ENCODE results near the gene CACNA1C.
"Not testable (repeated sequence)": the region's sequence is repeated elsewhere in the genome, so short reads cannot be mapped to it uniquely, and the experiment has no call there.

CACNA1C gene

DNA sequence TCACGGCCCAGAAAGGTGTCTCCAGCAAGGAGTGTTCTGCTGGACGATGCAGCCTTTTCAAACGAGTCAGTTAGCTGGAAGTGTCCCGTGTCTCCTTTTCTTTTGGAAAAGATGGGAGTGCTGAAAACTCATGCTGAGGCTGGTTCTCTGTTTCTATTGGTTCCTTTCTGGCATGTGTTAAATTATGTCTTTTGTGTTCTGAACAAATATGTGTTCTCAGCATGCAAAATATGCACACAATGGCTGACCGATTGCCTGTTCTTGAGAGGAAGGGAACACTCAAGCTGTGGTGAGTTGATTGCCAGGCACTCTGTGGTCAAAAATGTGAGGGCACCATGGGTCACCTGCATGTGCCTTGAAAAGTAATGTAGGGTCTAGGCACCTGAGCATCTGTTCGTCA, 181.3 kb downstream of the CACNA1C start:
- DNase-seq (ENCODE audit: low spot score): no peak

- DNase-seq (ENCODE audit: low spot score): no peak
These were observed 182.0 kb downstream of the CACNA1C start for GRCh38 chr12:2234646-2235350.

DNA sequence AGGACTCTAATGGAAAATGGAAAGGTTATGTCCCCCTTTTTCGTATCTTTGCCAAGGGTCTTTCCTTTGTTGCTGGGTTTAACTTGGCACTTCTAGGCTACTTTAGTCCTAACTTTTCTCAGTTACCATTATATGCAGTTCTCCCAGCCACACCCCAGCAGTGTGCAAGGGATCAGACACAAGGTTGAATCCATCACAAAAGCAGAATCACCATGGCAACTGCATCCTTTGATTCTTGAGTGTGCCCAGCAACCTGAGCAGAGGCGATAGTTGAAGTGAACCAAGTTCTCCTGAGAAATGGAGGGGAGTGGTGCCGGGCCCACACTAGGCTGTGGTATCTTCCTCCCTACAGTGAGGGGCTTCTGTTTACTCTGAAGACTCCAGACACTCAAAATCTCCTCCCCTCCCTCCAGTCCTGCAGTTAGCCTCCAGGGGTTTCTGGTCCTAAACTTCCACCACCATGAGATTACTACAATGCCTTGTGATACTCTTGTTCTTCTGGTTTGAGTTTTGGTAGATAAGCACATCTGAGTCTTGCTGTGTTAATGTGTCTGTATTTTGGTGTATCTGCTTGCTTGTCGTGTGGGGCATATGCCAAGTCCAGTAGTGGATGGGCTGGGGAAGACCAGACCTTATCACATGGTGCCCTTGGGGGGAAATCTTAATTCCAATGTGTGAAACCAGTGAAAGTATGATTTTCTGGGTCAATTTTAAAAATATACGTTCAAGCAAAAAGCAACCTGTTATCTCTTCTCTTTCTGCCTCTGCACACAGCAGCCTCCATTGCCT, 183.9 kb downstream of the CACNA1C start:
- no peak for DNase-seq (ENCODE audit: low spot score)

DNA sequence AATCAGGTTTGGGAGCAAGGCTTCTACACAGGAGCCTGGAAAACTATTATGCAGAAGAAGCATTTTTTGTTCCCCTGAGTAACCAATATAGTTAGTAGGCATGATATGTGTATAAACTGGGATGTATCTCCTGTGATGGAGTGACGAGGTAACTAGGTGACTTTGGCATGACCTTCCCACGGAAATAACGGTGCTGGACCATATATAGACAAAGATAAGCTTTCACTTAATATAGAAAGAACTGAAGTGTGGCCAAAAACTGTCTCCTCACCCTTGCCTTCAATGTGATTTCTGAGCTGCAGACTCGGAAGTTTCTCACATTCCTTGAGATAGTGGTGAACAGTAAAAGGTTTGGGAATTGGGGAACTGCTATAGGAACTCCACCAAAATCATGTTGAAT, 185.3 kb downstream of the CACNA1C start:
- no peak for DNase-seq (ENCODE audit: low spot score)

- no peak for DNase-seq (ENCODE audit: low spot score)
These were observed 186.6 kb downstream of the CACNA1C start for GRCh38 chr12:2239381-2239871.

DNA sequence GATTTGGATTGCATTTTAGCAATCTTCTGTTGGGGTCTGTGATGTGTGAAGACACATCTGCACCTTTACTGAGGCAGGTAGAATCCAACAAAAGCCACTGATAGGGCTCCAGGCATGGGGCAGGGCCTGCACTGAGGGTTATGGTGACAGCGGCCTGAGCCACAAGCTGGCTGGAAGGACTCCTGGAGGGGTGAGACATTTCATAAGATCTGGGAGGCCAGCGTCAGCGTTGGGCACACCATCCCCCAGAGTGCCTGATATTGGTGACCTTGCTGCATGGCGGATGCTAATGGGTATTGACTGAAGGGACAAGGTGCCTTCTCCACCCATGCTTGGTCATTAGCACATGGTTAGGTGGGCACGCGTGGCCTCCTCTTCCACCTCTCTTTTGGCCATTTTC, 187.6 kb downstream of the CACNA1C start:
- no peak for DNase-seq (ENCODE audit: low spot score)

DNA sequence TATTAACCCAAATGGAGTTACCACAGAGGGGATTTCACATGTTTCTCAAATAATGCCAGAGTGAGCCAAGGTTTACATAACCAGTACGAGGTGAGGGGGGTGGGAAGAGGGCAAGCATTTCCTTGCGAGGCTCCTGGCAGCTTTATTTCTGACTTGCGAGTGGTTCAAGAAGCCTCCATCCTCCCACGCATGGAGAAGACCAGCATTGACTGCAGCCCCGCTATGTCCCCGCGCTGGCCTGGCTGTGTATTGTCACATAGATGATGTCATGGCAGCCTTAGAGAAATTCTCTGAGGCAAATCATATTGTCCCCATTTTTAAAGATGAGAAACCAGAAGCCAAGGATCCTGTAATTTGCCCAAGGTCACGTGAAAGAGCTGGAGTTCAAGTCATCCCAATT, 188.2 kb downstream of the CACNA1C start:
- DNase-seq (ENCODE audit: low spot score): no peak

DNA sequence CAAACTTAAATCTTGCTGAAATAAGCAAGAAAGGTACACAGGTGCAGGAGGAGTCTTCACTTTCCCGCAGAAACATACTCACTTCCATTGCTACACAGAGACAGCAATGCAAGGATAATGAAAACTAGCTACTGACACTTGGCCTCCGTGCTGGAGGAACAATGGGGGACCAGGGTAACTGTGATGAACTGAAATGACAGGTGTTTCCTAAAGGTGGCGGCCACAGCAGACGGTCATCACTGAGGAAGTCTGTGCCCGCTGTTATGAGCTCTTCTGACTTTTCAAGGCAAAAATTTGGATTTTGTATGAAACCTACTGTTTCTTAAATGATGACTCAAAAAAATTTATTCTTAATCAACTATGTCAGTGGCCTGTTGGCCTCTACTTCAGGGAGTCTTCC, 189.4 kb downstream of the CACNA1C start:
- no peak for DNase-seq (ENCODE audit: low spot score)

- DNase-seq (ENCODE audit: low spot score): no peak
These were observed 190.0 kb downstream of the CACNA1C start for GRCh38 chr12:2242816-2243215.

GRCh38 chr12:2243275-2243674, 190.5 kb downstream of the CACNA1C start:
- no peak for DNase-seq (ENCODE audit: low spot score)

DNA sequence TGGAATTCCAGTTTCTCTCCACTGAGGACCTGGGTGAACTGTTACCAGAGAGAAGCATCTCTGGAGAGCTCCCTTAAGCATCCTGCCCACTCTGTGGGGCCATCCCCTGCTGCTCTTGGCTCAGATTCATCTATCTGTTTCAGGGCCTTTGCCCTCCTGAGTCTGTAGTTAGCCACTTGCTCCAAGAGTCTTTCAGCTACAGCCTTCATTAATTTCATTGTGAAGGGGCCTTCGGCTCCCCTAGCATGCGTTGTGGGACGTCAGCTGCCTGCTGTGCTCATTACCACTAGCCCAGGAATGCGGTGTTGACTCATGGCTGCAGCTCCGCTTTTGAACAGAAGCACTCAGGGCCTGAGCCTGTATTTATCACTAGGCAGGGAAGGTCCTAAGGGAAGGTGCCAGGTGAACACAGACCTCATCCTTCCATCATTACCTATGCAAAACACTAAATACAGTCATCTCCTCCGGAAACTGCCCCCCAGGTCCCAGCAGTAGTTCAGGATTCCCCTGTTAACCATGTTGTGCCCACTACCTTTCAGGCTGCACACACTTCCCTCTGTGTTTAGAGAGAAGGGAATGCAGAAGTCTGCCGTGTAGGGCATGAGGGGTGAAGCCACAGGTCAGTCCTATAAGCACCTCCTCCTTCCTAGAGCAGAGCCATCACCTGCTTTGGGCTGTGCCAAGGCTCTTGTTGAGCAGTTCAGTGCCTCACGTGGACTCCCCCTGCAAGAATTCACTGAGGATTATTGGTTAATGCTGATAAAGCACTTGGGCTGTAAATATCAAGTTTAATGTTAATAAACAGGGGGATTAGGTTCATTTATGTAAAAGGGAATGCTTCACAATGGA, 191.4 kb downstream of the CACNA1C start:
- peak; percentile 89 for DNase-seq (ENCODE audit: low spot score)

DNA sequence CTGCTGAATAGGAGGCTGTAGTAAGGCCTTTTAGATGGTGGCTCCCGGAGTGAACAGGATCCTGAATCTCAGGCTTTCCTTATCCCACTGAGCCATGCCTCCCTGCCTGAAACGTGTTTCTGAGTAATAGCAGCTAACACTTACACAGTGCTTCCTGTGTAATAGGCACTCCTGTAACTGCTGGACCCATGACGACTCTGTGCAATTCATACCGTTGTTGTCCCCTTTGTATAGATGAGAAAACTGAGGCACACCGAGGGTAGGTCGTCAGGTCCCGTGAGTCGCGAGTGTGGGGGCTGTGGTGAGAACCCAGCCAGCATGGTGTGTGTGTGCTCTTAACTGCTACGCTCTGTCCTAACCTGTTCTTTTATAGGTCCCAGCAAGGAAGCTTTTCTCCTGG, 193.6 kb downstream of the CACNA1C start:
- DNase-seq (ENCODE audit: low spot score): no peak

- DNase-seq (ENCODE audit: low spot score): no peak
These were observed 194.3 kb downstream of the CACNA1C start for GRCh38 chr12:2247120-2247519.

- no peak for DNase-seq (ENCODE audit: low spot score)
These were observed 194.8 kb downstream of the CACNA1C start for GRCh38 chr12:2247596-2247995.

DNA sequence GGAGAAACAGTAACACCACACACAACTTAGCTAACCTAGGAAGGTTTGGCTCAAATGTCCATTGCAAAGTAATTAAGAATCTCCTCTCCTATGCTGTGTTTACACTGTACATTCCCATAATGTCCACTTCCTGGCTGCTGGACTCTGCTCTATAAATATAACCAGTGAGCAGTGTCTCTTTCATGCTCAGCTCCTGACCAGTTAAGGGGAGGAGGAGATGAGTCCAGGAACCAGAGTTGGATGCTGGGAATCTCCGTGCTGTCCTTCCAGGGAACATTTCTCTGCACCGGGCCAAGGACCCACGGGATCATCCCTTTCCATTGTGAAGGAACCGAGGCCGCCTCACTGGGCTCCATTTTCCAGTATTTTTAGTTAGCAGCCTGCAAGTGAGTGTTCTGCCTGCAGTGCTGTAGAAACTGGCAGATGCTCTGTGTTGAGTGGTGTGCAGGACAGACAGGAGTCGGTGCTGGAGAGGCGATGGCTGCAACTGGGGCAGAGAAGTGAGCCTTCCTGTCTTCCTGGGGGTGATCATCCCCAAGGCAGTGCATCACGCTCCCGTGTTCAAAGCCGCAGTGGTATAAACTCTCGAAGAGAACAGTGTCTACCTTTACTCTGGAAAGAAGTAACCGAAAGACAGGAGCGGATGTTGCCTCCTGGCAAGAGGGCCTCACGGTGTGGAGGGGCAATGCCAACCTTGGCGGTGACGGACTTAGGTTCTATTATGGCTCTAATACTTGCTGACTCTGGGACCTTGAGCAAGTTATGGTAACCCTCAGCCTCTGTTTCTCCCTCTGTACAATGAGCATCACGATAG, 195.5 kb downstream of the CACNA1C start:
- peak; percentile 68 for DNase-seq (ENCODE audit: low spot score)

- DNase-seq (ENCODE audit: low spot score): peak; percentile 56
These were observed 196.2 kb downstream of the CACNA1C start for GRCh38 chr12:2248901-2249381.

DNA sequence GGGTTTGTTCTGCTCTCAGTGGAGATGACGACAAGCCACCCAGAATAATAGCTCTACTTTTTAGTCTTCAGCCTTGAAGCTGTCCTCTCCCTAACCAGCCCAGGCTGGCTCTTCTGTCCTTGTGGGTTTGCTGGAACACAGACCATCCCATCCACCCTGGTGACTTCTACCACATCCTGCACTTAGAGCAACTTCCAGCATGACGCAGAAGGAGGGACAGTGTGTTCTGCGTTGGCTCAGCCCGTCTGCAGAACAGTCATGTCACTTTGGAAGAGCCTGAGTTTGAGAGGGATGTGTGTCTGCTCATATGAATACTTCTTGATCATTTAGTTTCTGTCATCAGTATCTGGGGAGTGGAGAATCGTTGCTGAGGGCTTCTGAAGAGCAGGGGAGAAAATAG, 198.0 kb downstream of the CACNA1C start:
- peak; percentile 80 for DNase-seq (ENCODE audit: low spot score)

- no peak for DNase-seq (ENCODE audit: low spot score)
These were observed 198.9 kb downstream of the CACNA1C start for GRCh38 chr12:2251526-2252209.

DNA sequence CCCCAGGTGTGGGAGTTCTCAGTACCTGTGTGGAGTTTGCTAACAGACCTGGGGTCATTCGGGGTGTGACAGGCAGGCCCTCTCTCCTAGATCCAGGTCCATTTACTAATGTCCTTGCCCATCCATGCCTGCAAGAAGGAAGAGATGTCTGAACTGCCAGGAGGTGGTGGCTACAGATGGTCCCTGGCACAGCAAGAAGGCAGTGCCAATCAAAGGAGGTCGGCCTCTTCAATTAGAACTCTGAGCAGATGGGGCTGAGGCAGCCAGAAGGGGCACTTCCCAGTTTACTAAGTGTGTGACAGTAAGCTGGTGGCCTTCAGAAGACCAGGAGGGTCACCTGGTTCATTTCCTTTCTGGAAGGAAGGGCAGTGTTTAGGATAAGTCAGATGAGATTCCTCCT, 202.5 kb downstream of the CACNA1C start:
- no peak for DNase-seq (ENCODE audit: low spot score)

- not testable (repeated sequence) for DNase-seq (ENCODE audit: low spot score)
These were observed 202.9 kb downstream of the CACNA1C start for GRCh38 chr12:2255731-2256130.

DNA sequence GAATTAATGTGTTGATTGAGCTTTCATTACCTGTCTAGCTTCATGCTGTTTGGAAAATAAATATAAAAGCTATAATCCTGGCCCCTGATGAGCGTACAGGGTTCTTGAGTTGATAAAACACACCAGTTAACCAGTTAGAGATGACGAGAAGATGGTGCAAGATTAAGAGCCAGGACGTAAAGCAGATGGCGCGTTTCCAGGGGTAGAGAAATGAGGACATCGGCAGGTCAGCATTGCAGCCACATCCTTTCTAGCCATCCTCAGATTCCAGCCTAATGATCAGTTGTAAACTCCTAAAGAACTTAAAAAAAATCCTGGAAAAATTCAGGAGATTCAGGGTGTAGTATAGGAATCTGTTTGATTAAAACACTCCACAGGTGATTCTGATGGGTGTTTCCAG, 203.7 kb downstream of the CACNA1C start:
- no peak for DNase-seq (ENCODE audit: low spot score)
